M059J (cell line): ENCODE data around the gene CREM. TPM values are rescaled to one million over a fixed set of nuclear protein-coding genes. Genes with fewer than 3 reads are reported as not detected.
"Not testable (repeated sequence)": the region's sequence is repeated elsewhere in the genome, so short reads cannot be mapped to it uniquely, and the experiment has no call there.

Experiments
- DNase-seq: peaks from one replicate; pipeline ENCODE4 v3.0.0-alpha.2; 2012; ENCODE audit warnings: low read depth
- total RNA-seq: library from RNA; depleted of rRNA; stranded (reverse); fragments of >200 nt; shearing (Covaris generic); gene quantifications from 2 replicates; pipeline ENCODE4 v1.2.3, GENCODE V29; 2014

CREM gene
- total RNA-seq, 1 experiment from 2014 or later, result 35.2 TPM

GRCh38 chr10:35194471-35194870 is 67.8 kb downstream of the CREM start:
- DNase-seq, result no peak

DNA sequence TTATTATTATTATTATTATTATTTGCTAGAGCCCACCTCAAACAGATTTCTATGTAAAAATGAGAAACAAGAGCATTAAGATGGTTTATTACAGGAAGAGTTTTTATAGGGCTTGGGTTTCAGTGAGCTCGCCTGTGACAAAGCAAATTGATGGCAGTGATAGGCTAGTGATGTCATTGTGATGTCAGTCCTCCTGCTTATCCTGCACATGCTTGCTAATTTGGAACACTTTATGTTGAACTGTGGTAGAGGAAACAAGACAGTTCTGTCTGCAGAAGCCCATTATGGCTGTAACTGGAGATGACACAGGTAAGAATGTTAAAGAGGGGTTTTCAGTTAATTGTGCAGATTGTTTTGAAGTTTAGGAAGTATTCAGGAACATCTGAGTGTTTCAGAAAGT is 68.3 kb downstream of the CREM start:
- peak; percentile 31 for DNase-seq

GRCh38 chr10:35195361-35196306 is 69.0 kb downstream of the CREM start:
- peak; percentile 91 for DNase-seq

DNA sequence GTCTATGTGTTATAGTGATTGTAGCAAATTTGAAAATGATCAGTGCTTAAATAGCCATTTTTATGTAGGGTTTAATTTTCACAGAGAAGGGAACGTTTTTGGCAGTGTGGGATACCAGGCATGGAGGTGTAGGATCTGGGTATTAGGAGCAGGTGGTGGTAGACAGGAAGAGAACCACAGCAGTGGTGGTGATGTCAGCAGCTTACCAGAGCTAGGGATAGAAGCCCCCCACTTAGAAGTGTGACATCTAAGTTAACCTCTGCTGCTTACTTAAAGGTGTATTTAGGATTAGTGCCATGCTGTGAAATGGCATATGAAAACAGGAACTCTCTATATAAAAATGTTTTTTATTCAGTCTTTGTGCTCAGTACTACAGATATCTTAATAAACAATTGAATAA is 73.8 kb downstream of the CREM start:
- no peak for DNase-seq

- no peak for DNase-seq
Measured at GRCh38 chr10:35201234-35201633, 74.6 kb downstream of the CREM start.

DNA sequence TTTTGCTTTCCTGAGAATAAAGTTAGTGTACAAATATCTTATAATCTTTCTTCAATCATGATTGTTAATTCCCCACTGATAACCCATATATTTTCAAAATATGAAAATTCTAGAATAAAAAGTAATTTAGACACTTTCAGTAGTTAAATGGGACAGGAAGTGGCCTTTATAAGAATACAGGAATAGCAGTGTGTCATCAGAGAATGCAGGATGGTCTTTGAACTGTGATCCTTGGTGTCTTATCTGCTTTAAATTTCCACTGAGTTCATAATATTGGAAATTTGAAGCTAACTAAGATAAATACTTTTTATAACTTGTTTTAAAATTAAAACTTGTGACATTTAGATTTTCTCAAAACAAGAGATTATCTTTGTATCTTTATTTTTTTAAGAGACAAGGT is 75.4 kb downstream of the CREM start:
- DNase-seq, result no peak

DNA sequence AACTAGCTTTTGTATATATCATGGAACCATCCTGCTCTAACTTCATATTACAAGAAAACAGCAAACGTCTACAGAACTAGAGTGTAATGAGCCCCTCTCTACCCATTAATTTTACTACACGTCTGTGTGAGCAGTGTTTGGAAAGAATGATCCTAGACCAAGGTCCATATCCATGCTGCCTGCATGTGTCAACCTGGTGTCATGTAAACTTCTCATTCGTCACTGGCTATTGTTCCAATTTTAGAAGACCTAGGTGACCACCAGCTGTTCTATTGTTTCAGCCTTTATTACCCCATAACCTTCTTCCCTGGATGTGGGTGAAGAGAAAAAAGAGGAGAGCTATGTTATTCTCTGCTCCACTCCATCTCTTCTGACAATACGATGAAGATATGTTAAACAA is 77.1 kb downstream of the CREM start:
- DNase-seq, result no peak

- no peak for DNase-seq
Measured at GRCh38 chr10:35204650-35205319, 78.1 kb downstream of the CREM start.

DNA sequence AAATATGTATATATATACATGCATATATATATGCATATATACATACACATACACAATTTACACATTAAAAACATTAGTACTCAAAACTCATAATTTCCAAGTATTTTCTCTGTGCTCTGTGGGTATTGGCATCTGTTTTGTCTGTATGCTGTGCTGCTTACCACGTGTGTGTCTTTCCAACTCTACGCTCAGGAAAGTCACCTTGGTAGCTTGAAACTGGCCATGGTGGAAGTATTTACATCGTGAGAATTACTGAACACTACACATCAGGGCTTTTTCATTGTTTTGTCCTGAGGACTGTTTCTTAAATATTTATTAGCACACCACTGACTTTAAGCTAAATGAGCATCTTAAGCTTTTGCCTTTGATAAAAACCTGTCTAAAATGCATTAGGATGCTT is 79.6 kb downstream of the CREM start:
- DNase-seq, result no peak

DNA sequence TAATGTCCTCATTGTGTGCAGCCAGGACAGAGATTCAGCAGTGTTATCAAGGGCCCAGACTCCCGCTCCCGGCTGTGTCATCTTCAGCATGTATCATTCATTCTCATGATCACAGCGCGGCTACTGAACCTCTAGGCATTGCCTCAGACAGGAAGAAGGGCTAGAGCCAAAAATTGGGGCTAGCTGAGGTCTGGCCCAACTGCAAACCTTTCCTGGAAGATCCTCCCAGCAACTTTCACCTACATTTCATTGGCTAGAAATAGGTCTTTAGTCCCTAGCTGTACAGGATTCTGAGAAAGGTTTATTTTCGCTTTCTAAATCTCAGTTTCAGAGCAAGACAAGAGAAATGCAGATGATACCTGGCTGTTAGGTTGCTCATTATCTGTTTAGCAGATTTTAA is 81.9 kb downstream of the CREM start:
- no peak for DNase-seq

DNA sequence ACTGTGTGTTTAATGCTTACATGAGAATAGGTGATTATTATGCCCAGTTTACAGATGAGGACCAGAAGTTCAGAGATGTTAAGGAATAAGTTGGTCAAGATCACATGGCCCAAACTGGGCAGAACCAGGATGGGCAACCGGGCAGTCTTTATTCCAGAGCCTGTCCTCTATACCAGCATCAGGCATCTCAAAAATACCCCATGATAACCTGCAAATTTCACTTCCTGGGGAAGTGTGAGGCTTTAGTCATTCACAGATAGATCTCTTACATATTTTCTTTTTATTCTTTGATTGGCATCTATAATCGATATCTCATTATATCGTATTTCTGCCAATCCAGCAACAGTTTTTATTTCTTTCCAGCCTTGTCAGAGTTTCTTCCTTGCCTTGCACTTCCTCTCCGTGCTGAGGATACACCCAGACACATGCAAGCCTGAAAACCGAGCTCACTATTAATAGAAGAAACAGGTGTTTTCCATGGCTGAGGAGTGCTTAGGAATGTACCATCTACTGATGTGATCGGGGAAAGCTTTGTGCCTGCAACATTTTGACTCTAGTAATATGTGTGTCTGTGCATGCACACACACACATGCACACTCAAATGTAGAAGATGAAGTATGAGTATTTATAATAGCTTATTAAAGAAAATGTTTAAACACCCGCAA is 82.4 kb downstream of the CREM start:
- no peak for DNase-seq

- no peak for DNase-seq
Measured at GRCh38 chr10:35210961-35211360, 84.3 kb downstream of the CREM start.

DNA sequence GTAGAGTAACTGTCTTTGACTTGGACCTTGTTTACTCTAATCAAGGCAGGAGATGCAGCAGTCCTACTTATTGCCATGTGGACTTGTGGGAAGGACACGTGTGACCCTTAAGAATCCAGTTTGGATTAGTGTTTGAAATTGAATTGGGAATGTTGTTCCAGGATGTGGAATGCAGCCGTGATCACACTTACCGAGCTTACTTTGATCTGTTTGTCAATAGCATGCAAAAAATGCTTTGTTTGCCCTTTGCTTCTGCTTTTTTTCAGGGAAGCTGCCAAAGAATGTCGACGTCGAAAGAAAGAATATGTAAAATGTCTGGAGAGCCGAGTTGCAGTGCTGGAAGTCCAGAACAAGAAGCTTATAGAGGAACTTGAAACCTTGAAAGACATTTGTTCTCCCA is 84.7 kb downstream of the CREM start:
- DNase-seq, result no peak

GRCh38 chr10:35212856-35213255 is 86.2 kb downstream of the CREM start:
- DNase-seq, result no peak

DNA sequence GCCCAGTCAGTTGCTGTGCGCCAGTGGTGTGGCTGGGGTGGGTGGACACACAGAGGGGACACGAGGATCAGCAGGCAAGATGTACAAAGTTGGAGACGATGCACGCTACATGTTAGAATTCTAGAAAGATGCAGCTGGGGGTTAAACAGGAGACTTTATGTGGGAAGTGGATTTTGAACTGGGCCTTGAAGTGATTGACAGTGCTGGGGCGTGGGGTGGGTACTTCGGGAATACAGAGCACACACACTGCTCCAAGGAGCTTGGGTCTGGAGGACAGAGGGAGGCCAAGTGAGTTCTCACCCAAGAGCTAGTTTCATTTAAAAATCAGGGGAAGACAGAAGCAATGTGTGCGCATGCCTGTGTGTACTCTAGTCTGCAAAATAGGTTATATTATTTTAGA is 87.1 kb downstream of the CREM start:
- DNase-seq, result no peak

GRCh38 chr10:35214607-35215020 is 88.0 kb downstream of the CREM start:
- DNase-seq, result no peak

- DNase-seq, result no peak
Measured at GRCh38 chr10:35215107-35215506, 88.5 kb downstream of the CREM start.

- DNase-seq, result peak; percentile 29
Measured at GRCh38 chr10:35216303-35216905, 89.8 kb downstream of the CREM start.

DNA sequence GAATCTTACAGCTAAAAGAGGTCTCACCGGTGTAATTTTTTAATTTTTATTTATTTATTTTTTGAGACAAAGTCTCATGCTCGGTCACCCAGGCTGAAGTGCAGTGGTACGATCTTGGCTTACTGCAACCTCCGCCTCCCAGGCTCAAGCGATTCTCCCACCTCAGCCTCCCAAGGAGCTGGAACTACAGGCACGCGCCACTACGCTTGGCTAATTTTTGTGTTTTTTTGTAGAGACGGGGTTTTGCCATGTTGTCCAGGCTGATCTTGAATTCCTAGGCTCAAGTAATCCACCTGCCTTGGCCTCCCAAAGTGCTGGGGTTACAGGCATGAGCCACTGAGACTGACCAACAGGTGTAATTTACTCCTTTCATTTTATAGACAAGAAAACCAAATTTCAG is 90.3 kb downstream of the CREM start:
- DNase-seq, result not testable (repeated sequence)

DNA sequence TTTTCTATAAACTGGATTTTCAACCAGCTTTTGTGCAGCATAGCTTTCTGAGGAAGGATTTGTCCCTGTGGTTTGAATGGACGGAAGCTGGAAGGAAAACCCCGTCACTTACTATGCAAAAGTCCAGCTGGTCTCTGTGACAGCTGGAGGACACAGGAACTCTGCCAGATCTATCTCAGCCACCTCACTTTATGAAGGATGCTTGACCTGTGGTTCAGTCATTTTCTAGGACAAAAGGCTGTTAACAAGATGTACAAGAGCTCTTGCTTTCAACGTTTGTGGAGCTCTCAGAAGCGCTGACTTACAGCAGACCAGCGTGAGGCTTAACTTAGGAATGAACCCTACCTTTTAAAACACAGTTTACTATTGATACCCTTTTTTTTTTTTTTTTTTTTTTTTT is 90.8 kb downstream of the CREM start:
- DNase-seq, result no peak

- peak; percentile 73 for DNase-seq
Measured at GRCh38 chr10:35218339-35218955, 91.8 kb downstream of the CREM start.

- no peak for DNase-seq
Measured at GRCh38 chr10:35219292-35219691, 92.6 kb downstream of the CREM start.
